ENCODE data around the gene MEF2C.

- TF ChIP-seq POLR2A (IDR thresholded peaks at IDR 0.05), result no peak
- no peak for TF ChIP-seq CTCF (IDR thresholded peaks at IDR 0.05)
Observed at GRCh38 chr5:88845081-88845697, 37.8 kb downstream of the MEF2C start.
